HG02885 (cell line): ENCODE data around the gene ARL5C.

Experiments
- ATAC-seq: cut with Tn5 transposase; IDR thresholded peaks from one replicate; pipeline ENCODE4 v1.9.1; 2021; ENCODE audit warnings: mild to moderate bottlenecking; ENCODE audit not compliant: unreplicated experiment, poor library complexity

Gene ARL5C

GRCh38 chr17:39115135-39115534, 50.8 kb downstream of the ARL5C start:
- no peak for ATAC-seq

DNA sequence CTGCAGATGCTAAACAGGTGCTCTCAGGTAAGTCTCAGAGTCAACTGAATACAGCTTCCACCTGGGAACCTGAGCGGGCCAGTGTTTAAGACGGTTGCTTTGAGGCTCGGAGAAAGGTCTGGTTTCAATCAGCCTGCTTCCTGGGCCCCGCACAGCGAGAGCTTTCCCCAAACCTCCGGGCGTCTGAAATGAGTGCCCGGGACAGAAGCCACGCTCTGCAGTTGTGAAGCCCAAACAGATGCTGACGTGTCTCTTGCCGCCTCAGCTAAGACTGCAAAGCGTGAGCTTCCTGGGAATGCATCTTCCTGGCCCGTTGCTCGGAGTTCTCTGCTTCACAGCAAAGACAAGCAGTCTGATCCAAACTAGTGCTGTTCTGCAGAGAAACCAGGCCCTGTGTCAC, 51.2 kb downstream of the ARL5C start:
- ATAC-seq = no peak

- no peak for ATAC-seq
Observed at GRCh38 chr17:39113871-39114270, 52.1 kb downstream of the ARL5C start.

DNA sequence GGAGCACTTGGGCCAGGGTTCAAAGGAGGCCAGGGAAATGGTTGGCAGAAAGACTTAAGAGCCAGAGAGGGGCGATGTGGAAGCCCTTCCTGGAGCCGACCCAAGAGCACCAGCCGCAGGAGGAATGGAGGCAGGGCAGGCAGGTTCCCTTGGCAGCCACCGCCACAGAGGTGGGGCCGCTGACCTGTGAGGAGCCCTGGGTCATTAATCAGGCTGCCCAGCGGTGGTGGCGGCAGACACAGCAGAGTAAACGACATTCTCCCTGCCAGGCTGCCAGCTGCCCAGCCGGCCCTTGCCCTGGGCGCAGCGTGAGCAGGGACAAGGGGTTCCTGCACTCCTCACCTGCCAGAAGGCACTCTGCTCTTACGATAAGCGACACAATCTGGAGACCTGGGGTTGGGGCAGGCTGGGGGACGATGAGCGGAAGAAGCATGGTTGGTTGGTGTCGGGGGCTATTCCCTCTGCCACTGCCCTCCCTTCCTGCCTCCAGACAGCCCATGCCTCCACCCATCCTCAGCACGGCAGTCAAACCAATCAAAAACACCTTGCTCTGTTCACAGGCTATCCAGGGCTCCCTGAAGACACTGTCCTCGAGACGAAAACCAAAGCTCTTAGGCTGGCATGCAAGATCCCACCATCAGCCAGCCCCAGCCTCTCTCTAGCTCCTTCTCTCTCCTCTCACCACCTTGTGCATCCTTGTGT, 55.4 kb downstream of the ARL5C start:
- ATAC-seq = no peak

- no peak for ATAC-seq
Observed at GRCh38 chr17:39108461-39109375, 57.2 kb downstream of the ARL5C start.

- ATAC-seq = no peak
Observed at GRCh38 chr17:39107973-39108372, 58.0 kb downstream of the ARL5C start.

DNA sequence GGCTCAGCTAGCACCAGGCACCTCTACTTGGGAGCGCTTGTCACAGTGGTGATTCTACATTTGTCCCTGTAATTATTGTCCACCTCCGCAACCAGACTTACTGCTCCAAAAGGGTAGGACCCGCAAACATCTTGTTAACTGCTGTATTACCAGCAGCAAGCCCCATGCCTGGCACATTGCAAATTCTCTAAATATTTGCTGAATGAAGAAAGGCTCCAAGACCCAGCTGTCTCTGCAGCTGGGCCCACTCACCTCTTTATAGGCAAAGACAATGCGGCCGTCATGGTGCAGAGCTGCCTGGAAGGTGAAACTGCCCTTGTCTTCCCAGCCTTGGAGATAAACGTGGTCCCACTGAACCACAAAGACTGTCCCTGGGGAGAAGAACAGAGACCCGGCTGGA, 58.8 kb downstream of the ARL5C start:
- ATAC-seq = no peak
